Mesendoderm (in vitro differentiated cells): ENCODE measurements around the gene USP12.
A peak's percentile ranks its signal among the peaks of the same experiment; 100 is the strongest.

Experiments used
- DNase-seq: peaks from one replicate; pipeline ENCODE4 v3.0.0; 2013
- H2AK5ac ChIP-seq: 2 replicates; pipeline ENCODE4 v1.6.1; 2013; ENCODE audit warnings: low read length, inconsistent platforms
- H2BK120ac ChIP-seq: 2 replicates; pipeline ENCODE4 v1.6.1; 2013; ENCODE audit warnings: low read depth, mild to moderate bottlenecking, low read length, moderate library complexity, mixed read lengths
- H2BK15ac ChIP-seq: replicated peaks from 2 replicates; pipeline ENCODE4 v1.6.1; 2013; ENCODE audit warnings: low read depth, mild to moderate bottlenecking, moderate library complexity
- H2BK5ac ChIP-seq: 2 replicates; pipeline ENCODE4 v1.6.1; 2013; ENCODE audit warnings: low read length, inconsistent platforms
- H3K18ac ChIP-seq: 2 replicates; pipeline ENCODE4 v1.6.1; 2013; ENCODE audit warnings: mild to moderate bottlenecking, low read length, mixed read lengths
- H3K23ac ChIP-seq: one replicate; pipeline ENCODE4 v1.6.1; 2013; ENCODE audit warnings: low read length
- H3K27ac ChIP-seq: 2 replicates; pipeline ENCODE4 v1.5.1; 2013; ENCODE audit warnings: low read depth, mild to moderate bottlenecking, inconsistent platforms, low read length, moderate library complexity
- H3K27me3 ChIP-seq: 2 replicates; pipeline ENCODE4 v1.6.1; 2013; ENCODE audit warnings: low read length, control low read depth, mild to moderate bottlenecking, inconsistent platforms; ENCODE audit not compliant: insufficient read depth, poor library complexity
- H3K36me3 ChIP-seq: 2 replicates; pipeline ENCODE4 v1.6.1; 2013; ENCODE audit warnings: low read length, inconsistent platforms; ENCODE audit not compliant: control insufficient read depth, insufficient read depth
- H3K4ac ChIP-seq: one replicate; pipeline ENCODE4 v1.6.1; 2013; ENCODE audit warnings: low read depth, mild to moderate bottlenecking, low read length, moderate library complexity
- H3K4me1 ChIP-seq: 2 replicates; pipeline ENCODE4 v1.6.1; 2013; ENCODE audit warnings: low read depth, low read length, inconsistent platforms; ENCODE audit not compliant: control insufficient read depth
- H3K4me2 ChIP-seq: 2 replicates; pipeline ENCODE4 v1.6.1; 2013; ENCODE audit warnings: low read length
- H3K4me3 ChIP-seq: 2 replicates; pipeline ENCODE4 v1.5.1; 2013; ENCODE audit warnings: mild to moderate bottlenecking, low read length
- H3K56ac ChIP-seq: one replicate; pipeline ENCODE4 v1.6.1; 2013; ENCODE audit warnings: low read length
- H3K79me1 ChIP-seq: 2 replicates; pipeline ENCODE4 v1.6.1; 2013; ENCODE audit warnings: low read length, inconsistent platforms
- H3K79me2 ChIP-seq: 2 replicates; pipeline ENCODE4 v1.6.1; 2013; ENCODE audit warnings: mild to moderate bottlenecking, low read length; ENCODE audit not compliant: control insufficient read depth, insufficient read depth
- H3K9ac ChIP-seq: 2 replicates; pipeline ENCODE4 v1.6.1; 2013; ENCODE audit warnings: low read length, inconsistent platforms
- H4K5ac ChIP-seq: one replicate; pipeline ENCODE4 v1.6.1; 2013; ENCODE audit warnings: low read length
- H4K8ac ChIP-seq: one replicate; pipeline ENCODE4 v1.6.1; 2013; ENCODE audit warnings: low read depth, mild to moderate bottlenecking, control low read depth, low read length, moderate library complexity
- WGBS: extraction: QIAGEN DNeasy Blood & Tissue Kit; methylation state at CpG from one replicate; pipeline ENCODE4 v1.1.7; 2013; ENCODE audit warnings: low lambda C conversion rate, missing lambda C conversion rate; ENCODE audit not compliant: insufficient coverage; ENCODE audit errors: extremely low coverage; 5-methylcytosine and 5-hydroxymethylcytosine counted together

Gene USP12

DNA sequence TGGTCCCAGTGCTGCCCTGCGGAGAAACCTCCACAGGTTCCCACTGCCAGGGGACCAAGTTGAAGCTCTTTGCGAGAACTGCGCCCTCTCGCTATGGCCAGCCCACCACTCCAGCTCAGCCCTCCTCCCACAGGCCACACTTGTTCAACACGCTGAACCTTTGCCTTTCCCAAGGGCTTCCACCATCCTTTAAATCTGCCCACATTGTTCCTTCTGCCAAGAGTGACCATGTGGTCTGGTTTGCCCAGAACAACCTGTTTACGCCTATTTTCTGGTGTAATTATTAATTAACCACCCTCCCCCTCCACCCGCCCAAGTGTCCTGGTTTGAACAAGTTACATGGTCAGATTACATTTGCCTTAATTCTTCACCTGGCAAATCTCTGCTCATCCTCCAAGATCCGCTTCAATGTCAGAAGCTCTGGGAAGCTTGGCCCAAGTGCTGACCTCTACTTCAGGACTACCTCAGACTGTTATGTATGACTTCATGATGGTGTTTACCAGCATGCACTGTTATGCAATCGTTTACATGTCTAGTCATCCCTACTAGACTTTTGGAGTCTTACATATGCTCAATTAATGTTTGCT is 12.0 kb upstream of the USP12 start:
- Histone ChIP-seq H4K8ac (no peak overlapping the region), H2BK120ac (no peak overlapping the region), H3K4ac (no peak overlapping the region), H3K4me2 (no peak overlapping the region), H2BK5ac (no peak overlapping the region), H2AK5ac (no peak overlapping the region), H3K27ac (no peak overlapping the region), H3K23ac (no peak overlapping the region), H3K79me1 (no peaks in the 10 kb centered on the region), H3K36me3 (no peaks in the 10 kb centered on the region), H3K4me3 (no peak overlapping the region), H4K5ac (no peak overlapping the region), H3K18ac (no peak overlapping the region), H3K4me1 (no peaks in the 10 kb centered on the region), H3K9ac (no peak overlapping the region), H2BK15ac (no peak overlapping the region), H3K56ac (no peak overlapping the region), H3K27me3 (no peaks in the 10 kb centered on the region), H3K79me2 (no peaks in the 10 kb centered on the region)
- no peak for DNase-seq
- no CpG with 5 or more reads among the region's 9 CpGs for WGBS

DNA sequence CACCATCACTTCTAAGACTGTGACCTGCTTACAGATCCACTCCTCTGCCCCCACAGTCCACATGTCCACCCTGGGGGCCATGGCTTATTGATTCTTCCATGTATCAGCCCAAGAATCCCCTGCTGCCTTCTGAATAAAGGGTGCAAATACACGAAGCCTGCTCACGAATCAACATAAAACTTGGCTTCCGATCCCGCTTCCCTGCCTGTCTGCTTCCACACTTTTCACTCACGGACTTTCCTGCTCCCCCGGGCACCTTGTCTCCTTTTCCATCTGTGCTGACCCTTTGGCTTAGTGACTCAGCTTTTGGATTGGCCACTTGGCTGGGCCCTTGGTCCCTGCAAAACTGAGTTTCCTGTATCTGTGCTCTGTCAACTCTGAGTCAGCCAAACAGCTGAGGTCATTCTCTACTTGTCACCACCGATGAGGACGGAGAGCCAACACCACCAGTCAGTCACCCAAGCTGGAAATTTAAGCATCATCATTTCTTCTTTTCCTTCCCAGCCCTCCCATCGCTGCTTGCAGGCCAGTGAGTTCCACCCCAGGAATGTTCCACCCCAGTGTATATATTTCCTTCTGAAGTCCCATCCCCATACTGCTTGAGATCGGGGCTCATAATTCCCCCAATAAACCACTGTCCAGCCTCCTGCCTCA is 11.4 kb upstream of the USP12 start:
- H3K9ac ChIP-seq: no peak overlapping the region
- H3K23ac ChIP-seq: no peak overlapping the region
- no peak overlapping the region for H3K4me3 ChIP-seq
- H3K79me2 ChIP-seq: no peaks in the 10 kb centered on the region
- WGBS: no CpG with 5 or more reads among the region's 10 CpGs
- no peaks in the 10 kb centered on the region for H3K36me3 ChIP-seq
- peak; percentile 46 for DNase-seq
- no peak overlapping the region for H3K56ac ChIP-seq
- no peak overlapping the region for H3K4ac ChIP-seq
- no peaks in the 10 kb centered on the region for H3K4me1 ChIP-seq
- no peak overlapping the region for H2BK15ac ChIP-seq
- H3K4me2 ChIP-seq: no peak overlapping the region
- H3K27me3 ChIP-seq: no peaks in the 10 kb centered on the region
- H4K5ac ChIP-seq: no peak overlapping the region
- no peak overlapping the region for H4K8ac ChIP-seq
- H3K18ac ChIP-seq: no peak overlapping the region
- H2BK5ac ChIP-seq: no peak overlapping the region
- no peak overlapping the region for H2AK5ac ChIP-seq
- H3K27ac ChIP-seq: no peak overlapping the region
- H3K79me1 ChIP-seq: no peaks in the 10 kb centered on the region
- H2BK120ac ChIP-seq: no peak overlapping the region

DNA sequence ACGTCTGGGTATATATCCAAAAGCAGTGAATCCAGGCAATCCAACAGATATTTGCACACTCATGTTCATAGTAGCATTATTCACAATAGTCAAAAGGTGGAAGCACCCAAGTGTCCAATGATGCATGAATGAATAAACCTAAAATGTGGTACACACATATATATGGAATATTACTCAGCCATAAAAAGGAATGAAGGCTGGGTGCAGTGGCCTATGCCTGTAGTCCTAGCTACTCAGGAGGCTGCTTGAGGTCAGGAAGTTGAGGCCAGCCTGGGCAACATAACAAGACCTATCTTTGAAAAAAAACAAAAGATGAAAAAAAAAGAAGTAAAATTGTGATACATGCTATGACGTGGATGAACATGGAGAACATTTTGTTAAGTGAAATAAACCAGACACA is 10.4 kb upstream of the USP12 start:
- Histone ChIP-seq H3K79me2 (no peaks in the 10 kb centered on the region), H3K9ac (no peak overlapping the region), H3K4me3 (no peak overlapping the region), H2BK15ac (no peak overlapping the region), H3K27me3 (no peaks in the 10 kb centered on the region), H3K4me2 (no peak overlapping the region), H3K18ac (no peak overlapping the region), H3K79me1 (no peaks in the 10 kb centered on the region), H2BK5ac (no peak overlapping the region), H3K4ac (no peak overlapping the region), H3K36me3 (no peaks in the 10 kb centered on the region), H3K56ac (no peak overlapping the region), H4K5ac (no peak overlapping the region), H4K8ac (no peak overlapping the region), H3K27ac (no peak overlapping the region), H3K23ac (no peak overlapping the region), H3K4me1 (no peaks in the 10 kb centered on the region), H2BK120ac (no peak overlapping the region), H2AK5ac (no peak overlapping the region)
- DNase-seq: no peak
- no CpG with 5 or more reads among the region's 2 CpGs for WGBS

DNA sequence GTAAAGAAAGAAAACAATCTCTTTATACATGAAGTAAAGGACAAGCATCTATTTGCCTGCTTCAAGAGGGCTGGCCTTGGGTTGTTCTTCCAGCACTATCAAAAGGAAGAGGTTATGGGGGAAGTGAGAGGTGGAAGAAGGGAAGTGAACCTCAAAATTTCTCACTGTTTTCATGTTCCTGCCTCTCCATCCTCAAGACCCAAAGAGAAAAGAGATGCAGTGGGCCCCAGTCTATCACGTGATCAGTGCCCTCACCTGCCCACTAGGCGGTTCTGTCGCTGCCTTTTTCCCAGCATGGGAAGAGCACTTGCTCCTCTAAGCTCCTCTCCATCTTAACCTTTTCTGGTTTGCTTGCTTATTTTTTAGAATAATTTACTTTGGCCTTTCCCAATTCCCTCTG is 6.2 kb upstream of the USP12 start:
- WGBS: no CpG with 5 or more reads among the region's 3 CpGs
- no peaks in the 10 kb centered on the region for H3K79me1 ChIP-seq
- no peak overlapping the region for H2BK120ac ChIP-seq
- H2BK15ac ChIP-seq: no peak overlapping the region
- no peaks in the 10 kb centered on the region for H3K4me1 ChIP-seq
- no peaks in the 10 kb centered on the region for H3K27me3 ChIP-seq
- H3K4ac ChIP-seq: no peak overlapping the region
- H3K79me2 ChIP-seq: no peaks in the 10 kb centered on the region
- H3K27ac ChIP-seq: no peak overlapping the region
- no peak overlapping the region for H3K4me3 ChIP-seq
- H3K4me2 ChIP-seq: no peak overlapping the region
- H3K9ac ChIP-seq: no peak overlapping the region
- peak; percentile 64 for DNase-seq
- H2BK5ac ChIP-seq: no peak overlapping the region
- H3K56ac ChIP-seq: no peak overlapping the region
- H4K8ac ChIP-seq: no peak overlapping the region
- no peak overlapping the region for H3K23ac ChIP-seq
- H4K5ac ChIP-seq: no peak overlapping the region
- H3K18ac ChIP-seq: no peak overlapping the region
- H2AK5ac ChIP-seq: no peak overlapping the region
- no peaks in the 10 kb centered on the region for H3K36me3 ChIP-seq

DNA sequence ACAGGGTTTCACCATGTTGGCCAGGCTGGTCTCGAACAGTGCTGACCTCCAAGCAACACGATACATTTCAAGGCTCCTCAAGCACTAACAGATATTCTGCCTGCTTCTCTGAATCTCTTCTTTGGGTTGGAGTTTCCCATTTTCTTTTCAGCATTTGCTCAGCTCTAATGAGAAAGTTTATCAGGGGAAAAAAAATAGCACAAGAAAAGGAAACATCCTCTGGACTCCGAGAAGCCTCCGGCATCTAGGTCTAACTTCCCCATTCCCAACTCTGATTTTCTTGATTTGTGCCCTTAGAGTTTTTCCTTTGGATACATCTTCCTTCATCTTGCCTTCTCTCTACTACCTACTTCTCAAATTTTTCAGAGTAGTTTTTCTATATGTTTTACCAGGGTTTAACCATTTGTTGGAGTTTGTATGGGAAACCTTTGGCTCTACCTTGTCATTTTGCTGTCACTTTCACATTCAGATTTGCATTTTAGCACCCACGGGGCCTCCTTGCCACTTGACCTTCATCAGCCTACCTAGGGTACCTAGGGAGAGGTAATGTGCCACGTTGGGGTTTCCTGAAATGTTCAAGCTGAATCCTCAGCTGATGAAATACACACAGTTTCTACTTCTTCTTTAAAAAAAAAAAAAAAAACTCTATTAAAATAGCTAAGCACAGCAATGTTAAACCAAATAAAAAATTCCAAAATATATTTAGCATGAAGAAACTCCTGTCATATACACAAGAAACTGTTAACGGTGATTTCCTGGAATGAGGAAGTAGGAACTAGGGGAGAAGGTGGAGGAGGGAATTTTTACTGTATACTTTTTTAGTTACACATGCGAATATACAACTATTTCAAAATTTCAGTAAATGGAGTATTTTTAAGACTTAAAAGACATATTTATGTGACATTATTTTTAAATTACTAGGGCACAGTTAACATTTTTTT is 5.1 kb upstream of the USP12 start:
- Histone ChIP-seq H4K5ac (no peak overlapping the region), H4K8ac (no peak overlapping the region), H3K23ac (no peak overlapping the region), H2BK120ac (no peak overlapping the region), H3K4ac (no peak overlapping the region), H3K56ac (no peak overlapping the region), H2BK5ac (no peak overlapping the region), H3K79me2 (no peaks in the 10 kb centered on the region), H3K4me1 (no peaks in the 10 kb centered on the region), H3K27ac (no peak overlapping the region), H3K9ac (no peak overlapping the region), H3K27me3 (no peaks in the 10 kb centered on the region), H3K4me3 (no peak overlapping the region), H2AK5ac (no peak overlapping the region), H3K79me1 (no peaks in the 10 kb centered on the region), H3K36me3 (no peaks in the 10 kb centered on the region), H3K18ac (no peak overlapping the region), H2BK15ac (no peak overlapping the region), H3K4me2 (no peak overlapping the region)
- WGBS: no CpG with 5 or more reads among the region's 8 CpGs
- no peak for DNase-seq
